NCI-H524 (cell line): ENCODE measurements around the gene BCAR1.
A peak's percentile ranks its signal among the peaks of the same experiment; 100 is the strongest.
"Not testable (repeated sequence)": the region's sequence is repeated elsewhere in the genome, so short reads cannot be mapped to it uniquely, and the experiment has no call there.

Source experiments
- DNase-seq, 2 experiments: peaks; one replicate each; lab custom pipeline; 2025; lab: John Stamatoyannopoulos, UW

The BCAR1 gene

GRCh38 chr16:75251280-75252048, at the start of gene BCAR1:
TSS of gene BCAR1 (minus strand) at chr16:75251624. CDS start at chr16:75251482, 142 bp downstream.
- DNase-seq = peak; percentile 73 to 86

DNA sequence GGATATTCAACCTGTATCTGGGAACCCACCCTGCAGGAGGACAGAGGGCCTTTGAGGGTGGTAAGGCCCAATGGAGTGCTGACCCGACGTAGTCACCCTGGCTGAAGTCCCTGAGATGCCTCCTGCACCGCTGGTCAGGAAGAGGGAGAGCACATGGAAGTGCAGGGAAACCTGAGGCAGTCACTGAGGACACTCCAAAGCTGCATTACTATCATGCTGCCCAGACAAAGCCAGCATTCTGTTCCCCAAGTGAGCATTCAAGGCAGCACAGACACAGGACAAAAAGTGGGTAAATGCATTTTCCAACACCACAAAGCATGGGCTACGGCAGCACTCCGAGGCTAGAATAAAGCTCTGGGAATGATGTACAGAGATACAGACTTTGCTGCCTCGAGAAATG, 46.8 kb upstream of the BCAR1 start:
- no peak for DNase-seq

GRCh38 chr16:75296606-75297005, 45.2 kb upstream of the BCAR1 start:
- no peak for DNase-seq

DNA sequence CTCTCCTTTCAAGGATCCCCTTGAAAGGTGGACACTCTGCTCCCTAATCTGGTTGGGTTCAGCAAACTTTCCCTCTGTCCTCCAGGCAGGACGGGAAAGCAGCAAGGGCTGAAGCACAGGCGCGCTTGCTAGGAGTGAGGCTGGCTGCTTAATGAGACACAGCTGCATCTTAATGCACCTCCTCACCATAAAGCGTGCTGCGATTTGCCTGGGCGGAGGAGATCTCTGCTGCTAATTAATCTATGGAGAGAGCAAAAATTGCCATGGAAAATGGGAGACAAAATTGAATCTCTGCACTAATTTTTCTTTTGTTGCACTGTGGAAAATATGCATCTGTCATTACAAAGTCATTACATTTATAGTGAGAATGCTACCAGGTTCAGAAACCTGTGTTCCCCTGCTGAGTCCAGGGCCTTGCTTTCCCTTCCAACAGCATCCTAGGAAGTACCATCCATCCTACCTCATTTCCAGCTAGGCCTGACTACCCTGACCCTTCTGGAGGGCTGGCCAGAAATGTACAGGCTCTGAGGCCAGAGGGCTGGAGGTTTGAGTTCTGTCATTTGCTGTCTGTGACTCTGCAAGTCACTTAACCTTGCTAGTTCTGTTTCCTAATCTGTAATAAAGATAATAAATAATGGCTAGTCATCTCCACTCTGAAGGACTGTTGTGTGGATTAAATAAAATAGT, 43.5 kb upstream of the BCAR1 start:
- no peak for DNase-seq

DNA sequence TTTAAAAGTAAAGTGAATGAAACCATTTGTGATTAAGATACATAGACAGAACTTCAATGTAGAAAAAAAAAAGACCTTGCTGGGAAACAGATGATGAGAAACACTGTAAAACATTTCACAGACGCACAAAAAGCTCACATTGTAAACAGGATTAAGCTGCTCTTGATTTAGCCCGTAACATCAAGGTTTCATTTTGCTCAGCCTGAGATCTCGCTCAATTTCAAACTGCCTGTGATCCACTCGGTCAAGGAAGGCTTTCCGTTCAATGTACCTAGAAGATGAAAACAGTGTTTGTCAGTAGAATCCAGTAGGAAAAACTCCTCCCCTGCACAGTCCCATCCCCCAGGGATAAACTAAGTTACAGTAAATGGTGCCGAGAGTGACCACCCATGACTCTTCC, 42.3 kb upstream of the BCAR1 start:
- DNase-seq = no peak

GRCh38 chr16:75293173-75293572, 41.7 kb upstream of the BCAR1 start:
- DNase-seq = no peak

DNA sequence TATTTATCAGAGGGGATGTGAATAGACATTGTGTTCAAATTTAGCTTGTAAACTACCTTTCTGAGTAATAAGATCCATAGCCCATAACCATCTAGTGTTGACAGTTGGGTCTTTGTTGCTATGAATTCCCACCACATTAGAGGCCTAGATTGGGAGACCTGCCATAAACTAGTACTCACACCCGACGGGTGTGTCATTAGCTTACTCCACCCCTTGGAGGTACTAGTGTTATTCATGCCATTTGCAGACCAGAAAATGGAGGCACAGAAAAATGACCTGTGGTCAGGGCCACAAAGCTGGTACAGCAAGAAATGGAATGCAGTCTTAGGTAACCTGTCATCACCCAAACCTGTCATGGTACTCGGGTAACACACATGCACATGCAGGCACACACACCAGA, 41.3 kb upstream of the BCAR1 start:
- DNase-seq = no peak

GRCh38 chr16:75289189-75289588, 37.8 kb upstream of the BCAR1 start:
- no peak for DNase-seq

DNA sequence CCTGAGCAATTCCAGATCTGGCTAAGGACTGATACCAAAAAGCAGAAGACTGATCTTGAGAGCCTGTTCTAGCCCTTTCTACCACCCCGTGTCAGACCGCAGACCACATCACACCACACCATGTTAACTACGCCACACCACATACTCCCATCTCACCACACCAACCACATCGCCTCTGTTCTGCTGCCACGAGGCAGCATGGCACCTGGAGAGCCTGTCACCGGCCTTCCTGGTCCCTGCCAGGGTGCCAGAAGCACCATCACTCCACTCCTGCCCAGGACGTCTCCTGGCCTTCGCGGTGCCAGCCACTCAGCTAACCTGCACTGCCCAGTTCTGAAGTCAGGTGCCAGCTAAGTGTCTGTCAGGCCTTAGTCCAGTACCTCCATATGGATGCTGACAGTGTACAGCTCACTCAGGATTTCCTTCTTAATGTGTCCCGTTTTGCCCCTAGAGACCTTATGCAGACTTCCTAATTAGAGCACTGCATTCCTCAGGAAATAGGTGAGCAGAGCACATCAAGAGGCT, 37.2 kb upstream of the BCAR1 start:
- no peak for DNase-seq

DNA sequence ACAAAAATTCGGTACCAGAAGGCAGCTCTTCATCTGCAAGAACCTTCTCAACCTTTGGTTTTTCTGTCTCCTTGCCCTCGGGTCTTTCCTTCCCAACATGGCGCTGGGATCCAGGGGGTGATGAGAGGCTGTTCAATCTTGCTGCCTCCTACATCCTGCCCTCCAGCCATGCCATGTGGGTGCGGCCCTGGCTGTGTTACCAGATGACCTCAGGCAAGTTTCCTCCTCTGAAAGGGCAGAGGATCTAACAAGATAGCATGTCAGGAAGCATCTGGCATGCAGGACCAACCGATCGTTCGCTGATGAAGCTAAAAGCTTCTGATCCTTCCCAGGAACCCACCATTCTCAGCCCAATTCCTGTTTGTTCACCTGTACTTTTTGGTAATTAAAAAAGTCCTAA, 36.8 kb upstream of the BCAR1 start:
- no peak for DNase-seq

DNA sequence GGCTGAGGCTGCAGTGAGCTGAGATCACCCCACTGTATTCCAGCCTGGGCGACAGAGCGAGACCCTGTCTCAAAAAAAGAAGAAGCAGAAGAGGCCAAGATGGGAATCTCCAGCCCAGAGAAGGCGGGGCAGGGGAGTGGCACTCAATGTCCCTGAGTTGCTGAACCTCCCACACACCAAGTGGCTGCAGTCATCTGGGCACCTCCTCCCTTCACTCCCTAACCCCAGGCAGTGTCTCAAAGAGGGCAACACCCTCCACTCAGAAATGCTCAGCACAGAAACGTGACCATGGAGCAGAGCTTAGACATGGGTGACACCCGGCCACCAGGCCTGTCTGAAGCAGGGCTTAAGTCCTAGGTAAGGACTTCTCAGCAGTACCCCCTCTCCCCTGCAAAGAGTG, 36.3 kb upstream of the BCAR1 start:
- peak in 1 of 2 experiments; percentile 29 for DNase-seq

DNA sequence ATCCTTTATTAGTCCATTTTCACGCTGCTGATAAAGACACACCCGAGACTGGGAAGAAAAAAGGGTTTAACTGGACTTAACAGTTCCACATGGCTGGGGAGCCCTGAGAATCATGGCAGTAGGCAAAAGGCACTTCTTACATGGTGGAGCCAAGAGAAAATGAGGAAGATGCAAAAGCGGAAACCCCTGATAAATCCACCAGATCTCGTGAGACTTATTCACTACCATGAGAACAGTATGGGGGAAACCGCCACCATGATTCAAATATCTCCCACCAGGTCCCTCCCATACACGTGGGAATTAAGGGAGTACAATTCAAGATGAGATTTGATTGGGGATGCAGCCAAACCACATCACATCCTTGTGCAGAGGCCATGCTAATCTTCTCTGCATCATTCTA, 35.0 kb upstream of the BCAR1 start:
- DNase-seq = no peak

DNA sequence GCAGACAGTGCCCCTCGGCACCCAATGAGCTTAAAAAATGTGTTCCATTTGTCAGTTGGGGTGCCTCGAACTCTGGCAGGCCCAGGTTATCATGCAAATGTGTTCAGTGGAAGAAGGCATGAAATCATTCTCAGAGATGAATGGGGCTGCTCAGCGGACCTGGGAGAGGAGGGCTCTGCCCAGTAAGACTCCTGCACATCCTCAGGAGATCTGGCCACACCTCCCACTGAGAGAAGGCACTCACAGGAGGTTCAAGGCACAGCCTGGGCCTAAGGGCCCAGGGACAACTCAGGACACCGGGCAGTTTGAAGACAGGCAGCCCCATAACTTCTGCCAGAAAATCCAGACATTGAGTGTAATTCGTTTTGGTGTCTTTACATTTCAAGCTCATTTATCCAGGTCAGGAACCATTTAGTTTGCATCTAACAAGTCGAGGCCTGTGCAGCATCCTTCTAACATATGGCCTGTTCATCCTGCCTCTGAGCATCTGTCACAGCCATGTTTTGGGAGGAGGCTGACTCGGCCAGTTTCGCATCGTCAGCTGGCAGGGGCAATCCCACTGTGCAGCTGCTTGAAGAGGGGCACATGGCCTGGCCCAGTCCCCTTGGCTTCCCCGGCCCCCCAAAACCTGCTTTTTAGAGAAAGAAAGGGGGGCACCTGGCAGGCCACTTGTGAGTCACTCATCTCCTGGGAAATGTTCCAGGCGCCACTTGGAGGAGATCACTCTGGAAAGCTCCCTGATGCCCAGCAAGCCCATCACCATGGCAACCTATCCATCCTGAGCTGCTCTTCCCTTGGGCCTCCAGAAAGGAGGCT, 31.2 kb upstream of the BCAR1 start:
- peak; percentile 98 to 100 for DNase-seq

GRCh38 chr16:75281826-75282225, 30.4 kb upstream of the BCAR1 start:
- DNase-seq = no peak

DNA sequence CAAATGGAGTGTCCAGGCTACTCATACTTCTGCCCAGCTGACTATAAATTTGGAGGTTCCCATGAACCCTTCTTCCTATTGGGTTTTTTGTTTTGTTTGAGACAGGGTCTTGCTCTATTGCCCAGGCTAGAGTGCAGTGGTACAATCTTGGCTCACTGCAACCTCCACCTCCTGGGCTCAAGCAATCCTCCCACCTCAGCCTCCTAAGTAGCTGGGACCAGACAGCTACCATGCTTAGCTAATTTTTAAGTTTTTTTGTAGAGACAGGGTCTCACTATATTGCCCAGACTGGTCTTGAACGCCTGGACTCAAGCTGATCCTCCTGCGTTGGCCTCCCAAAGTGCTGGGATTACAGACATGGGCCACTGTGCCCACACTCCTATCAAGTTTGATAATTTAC, 29.6 kb upstream of the BCAR1 start:
- DNase-seq = not testable (repeated sequence)

GRCh38 chr16:75280331-75280804, 28.9 kb upstream of the BCAR1 start:
- peak; percentile 86 to 95 for DNase-seq

GRCh38 chr16:75279305-75279704, 27.9 kb upstream of the BCAR1 start:
- DNase-seq = peak; percentile 92 to 97

- no peak for DNase-seq
Measured at GRCh38 chr16:75273054-75273925, 21.9 kb upstream of the BCAR1 start.

DNA sequence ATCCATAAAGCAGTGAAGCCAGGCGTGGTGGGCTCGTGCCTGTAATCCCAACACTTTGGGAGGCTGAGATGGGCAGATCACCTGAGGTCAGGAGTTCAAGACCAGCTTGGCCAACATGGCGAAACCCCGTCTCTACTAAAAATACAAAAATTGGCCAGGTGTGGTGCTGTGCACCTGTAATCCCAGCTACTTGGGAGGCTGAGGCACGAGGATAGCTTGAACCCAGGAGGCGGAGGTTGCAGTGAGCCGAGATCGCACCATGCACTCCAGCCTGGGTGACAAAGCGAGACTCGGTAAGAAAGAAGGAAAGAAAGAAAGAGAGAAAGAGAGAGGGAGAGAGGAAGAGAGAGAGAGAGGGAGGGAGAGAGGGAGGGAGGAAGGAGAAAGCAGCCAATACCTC, 21.2 kb upstream of the BCAR1 start:
- not testable (repeated sequence) for DNase-seq

DNA sequence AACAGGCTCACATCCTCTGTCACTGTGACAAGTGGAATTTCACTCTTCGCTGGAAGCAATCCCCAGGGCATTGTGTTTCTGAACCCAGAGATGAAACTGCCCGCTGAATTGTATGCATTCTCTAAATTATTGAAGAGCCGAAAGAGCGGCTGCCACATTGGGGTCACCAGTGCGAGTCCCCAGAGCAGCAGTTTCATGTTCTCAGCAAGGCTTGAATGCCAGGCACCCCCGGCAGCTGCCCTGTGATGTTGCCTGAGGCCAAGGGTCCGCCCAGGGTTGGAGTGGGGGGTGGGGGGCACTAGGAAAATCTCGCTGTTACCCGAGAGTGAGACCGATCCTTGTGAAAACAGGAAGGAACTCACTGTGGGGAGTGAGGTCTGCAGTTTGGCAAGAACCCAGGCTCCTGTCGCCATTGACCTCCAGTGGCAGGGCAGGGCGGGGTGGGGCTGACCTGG, 20.7 kb upstream of the BCAR1 start:
- DNase-seq = no peak

DNA sequence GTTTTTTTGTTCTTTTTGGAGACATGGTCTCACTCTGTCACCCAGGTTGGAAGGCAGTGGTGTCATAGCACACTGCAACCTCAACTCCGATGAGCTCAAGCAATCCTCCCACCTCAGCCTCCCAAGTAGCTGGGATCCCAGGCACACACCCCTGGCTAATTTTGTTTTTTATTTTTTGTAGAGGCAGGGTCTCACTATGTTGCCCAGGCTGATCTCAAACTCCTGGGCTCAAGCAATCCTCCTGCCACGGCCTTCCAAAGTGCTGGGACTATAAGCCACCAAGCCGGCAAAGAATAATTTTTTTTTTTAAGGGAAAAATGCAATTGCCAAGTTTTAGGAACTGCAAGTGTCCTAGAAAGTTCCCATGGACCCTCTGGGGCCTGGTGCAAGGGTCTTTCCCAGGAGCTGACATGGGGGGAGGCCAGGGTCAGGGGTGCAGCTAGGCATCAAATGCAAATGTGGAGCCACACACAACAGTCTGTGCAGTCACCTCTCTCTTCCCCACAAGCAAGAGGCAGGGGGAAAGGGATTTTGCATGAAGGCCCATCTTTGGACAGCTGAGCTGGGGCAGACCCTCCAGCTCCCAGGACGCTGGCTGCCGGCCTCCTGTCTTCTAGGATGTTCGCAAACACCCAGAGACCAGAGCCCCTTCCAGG, 20.1 kb upstream of the BCAR1 start:
- no peak for DNase-seq
